Smooth muscle cell of the brain vasculature (primary cell): Measurements from ENCODE around the gene TRRAP.

Experiments used
- DNase-seq: peaks from one replicate; pipeline ENCODE4 v3.0.0-alpha.2; 2012; ENCODE audit warnings: low read depth, low spot score

The TRRAP gene

DNA sequence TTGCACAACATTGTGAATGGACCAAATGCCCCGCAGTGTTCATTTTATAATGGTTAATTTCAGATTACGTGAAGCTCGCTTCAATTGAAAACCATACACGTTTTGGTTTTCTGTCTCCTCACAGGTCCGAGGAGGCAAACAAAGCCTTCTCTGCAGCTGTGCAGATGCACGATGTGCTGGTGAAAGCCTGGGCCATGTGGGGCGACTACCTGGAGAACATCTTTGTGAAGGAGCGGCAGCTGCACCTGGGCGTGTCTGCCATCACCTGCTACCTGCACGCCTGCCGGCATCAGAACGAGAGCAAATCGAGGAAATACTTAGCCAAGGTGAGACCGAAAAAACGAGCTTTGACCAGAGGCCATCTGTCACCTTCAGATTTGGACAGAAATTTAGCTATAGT is 110.3 kb downstream of the TRRAP start:
- no peak for DNase-seq

DNA sequence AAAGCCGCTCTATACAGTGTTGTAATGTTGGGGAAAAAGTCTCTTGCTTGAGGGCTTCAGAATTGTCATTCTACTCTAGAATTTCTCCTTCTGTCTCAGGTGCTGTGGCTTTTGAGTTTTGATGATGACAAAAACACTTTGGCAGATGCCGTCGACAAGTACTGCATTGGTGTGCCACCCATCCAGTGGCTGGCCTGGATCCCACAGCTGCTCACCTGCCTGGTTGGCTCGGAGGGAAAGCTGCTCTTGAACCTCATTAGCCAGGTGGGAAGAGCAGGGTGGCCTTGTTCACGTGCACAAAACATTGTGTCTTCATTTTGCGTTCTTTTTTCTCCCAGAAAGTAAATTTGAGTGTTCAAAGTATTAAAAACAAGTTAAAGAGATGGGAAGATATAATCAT is 112.0 kb downstream of the TRRAP start:
- DNase-seq = no peak

GRCh38 chr7:98991141-98991540 is 112.8 kb downstream of the TRRAP start:
- no peak for DNase-seq

GRCh38 chr7:98992076-98992475 is 113.7 kb downstream of the TRRAP start:
- no peak for DNase-seq

- DNase-seq = no peak
Observed at GRCh38 chr7:98993024-98993897, 114.9 kb downstream of the TRRAP start.

DNA sequence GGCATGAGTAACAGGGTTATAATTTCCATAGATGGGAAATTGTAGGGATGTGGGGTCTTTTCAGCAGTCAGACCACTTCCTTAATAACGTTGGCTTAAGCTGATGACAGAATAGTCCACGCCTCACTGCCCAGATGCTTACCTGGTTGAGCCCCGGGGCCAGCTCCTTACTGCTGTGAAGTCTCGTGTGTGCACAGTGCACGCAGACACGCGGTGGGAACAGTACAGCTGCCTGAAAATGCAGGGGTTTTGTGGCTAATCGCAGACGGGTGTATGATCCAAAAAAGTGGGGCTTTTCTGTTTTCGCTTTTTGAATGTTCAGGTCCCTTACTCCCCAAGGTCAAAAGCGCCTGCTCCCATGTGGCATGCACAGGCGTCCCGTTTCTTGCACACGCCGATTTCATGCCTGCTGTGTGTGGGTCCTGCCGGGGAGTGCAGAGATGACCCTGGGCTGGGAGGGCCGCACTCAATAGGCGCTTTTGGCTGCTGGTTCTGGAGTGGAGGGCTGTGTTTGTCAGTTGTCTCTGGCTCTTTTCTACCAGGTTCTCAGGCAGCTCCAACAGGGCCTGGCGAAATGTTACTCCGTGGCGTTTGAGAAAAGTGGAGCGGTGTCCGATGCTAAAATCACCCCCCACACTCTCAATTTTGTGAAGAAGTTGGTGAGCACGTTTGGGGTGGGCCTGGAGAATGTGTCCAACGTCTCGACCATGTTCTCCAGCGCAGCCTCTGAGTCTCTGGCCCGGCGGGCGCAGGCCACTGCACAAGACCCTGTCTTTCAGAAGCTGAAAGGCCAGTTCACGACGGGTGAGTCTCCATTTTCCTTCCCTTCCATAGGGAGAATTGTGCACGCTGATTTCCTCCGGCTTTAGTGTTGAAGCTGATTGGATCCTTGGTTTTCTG is 116.0 kb downstream of the TRRAP start:
- DNase-seq = no peak

GRCh38 chr7:98995111-98995510 is 116.8 kb downstream of the TRRAP start:
- DNase-seq = no peak

GRCh38 chr7:98995523-98996149 is 117.3 kb downstream of the TRRAP start:
- DNase-seq = no peak

DNA sequence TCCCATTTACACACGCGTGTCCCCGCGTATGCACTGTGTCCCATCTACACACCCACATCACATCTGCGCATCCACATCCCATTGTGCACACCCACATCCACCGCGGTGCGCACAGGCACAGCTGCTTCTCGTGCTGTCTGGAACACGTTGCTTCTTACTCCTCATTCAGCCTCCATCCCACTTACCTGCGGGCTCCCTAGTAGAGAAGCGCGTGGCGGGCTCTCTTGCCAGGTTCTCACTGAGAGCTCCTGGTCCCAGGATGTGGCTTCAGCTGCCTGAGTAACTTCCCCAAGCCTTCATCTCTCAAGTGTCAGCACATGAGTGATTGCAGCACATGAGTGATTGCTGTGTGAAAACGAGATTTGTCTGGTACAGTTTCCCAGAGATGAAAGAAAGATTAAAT is 117.8 kb downstream of the TRRAP start:
- no peak for DNase-seq

- DNase-seq = no peak
Observed at GRCh38 chr7:98997846-98998245, 119.5 kb downstream of the TRRAP start.

- no peak for DNase-seq
Observed at GRCh38 chr7:98998821-98999725, 120.7 kb downstream of the TRRAP start.

DNA sequence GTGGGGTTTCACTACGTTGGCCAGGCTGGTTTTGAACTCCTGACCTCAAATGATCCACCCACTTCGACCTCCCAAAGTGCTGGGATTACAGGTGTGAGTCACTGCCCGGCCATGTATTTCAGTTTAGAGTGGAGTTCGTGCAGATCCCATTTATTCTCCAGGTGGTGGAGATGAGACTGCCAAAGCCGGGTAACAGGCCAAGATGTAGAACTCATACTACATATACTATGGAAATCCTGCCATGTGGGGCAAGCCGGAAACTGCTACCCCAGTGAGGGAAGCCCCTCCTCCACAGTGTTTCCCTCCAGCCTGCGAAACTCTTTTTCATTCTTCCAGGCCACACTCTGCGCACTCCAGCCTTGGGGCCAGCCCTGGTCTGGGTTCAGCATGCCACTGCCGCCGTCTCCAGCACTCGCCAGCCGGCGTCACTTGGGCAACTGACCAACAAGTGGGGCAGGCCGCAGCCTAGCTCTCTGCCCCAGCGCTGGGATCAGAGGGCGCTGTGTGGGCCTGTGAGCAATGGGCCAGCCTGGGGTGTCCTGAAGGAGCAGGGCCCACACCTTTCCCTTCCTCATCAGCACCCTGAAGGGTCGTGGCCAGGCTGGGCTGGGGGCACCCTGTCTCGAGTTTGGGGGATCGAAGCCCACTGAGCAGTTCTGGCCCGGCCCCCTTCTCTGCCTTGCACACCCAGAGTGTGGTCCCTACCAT is 122.0 kb downstream of the TRRAP start:
- no peak for DNase-seq

- DNase-seq = no peak
Observed at GRCh38 chr7:99000904-99001465, 122.7 kb downstream of the TRRAP start.

DNA sequence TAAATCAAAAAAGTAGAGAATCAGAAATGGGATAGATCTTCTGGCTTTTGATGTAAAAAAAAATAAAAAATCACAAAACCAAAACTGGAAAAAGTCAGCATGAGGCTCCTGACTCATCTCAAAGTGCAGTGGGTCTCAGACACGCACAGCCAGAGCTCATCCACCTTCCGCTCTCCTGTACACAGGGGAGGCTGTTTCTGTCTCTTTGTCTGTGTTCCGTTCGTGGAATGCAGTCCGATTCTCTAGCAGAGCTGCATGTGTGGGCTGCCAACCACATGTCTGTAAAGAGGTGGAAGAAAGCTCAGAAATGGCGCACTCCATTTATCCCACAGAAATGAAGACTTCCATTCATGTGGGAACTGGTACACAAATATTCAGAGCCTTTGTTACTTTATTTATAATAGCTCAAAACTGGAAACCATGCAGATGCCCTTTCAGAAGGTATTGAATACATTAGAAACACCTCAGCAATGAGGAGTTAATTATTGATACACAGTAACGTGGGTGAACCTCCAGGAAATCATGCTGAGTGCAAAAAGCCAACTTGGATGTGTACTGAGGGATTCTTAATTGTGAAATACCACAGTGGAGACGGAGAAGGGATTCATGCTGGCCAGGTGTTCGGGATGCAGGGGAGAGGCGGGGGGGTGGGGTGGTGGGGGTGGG is 123.3 kb downstream of the TRRAP start:
- DNase-seq = peak; percentile 39

- DNase-seq = no peak
Observed at GRCh38 chr7:99002148-99002826, 124.0 kb downstream of the TRRAP start.

- DNase-seq = no peak
Observed at GRCh38 chr7:99002827-99003212, 124.5 kb downstream of the TRRAP start.

DNA sequence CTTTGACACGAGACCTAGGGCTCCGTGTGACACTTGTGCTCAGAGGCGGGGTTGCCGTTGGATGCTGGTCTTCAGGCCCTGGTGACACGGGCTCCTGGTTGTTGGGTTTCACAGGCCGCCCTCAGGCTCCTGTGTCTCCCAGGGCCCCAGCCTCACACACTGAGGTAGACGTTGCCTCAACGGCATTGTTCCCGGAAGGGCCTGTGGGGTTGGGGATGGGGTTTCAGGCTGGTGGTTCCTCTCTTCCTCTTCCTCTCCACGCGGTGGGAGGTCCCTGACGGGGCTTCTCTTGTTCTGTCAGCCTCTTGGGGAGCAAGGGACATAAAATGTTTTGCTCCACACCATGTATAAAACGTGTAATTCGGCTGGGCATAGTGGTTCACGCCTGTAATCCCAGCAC is 125.1 kb downstream of the TRRAP start:
- DNase-seq = no peak

GRCh38 chr7:99004216-99004615 is 125.9 kb downstream of the TRRAP start:
- DNase-seq = no peak
